ENCODE measurements around the gene PMP22.
A peak's percentile ranks its signal among the peaks of the same experiment; 100 is the strongest.

Gene PMP22

GRCh38 chr17:15264542-15264941, 584 bp downstream of the PMP22 start:
- ATAC-seq (no peak), DNase-seq (ENCODE audit: low spot score in 2 of 2) (no peak)
- Mint-ChIP-seq H3K36me3 (no peaks in the 10 kb centered on the region), H3K9me3 (no peaks in the 10 kb centered on the region), H3K27ac (no peak overlapping the region), H3K4me1 (peaks cover 23% of the 10 kb centered on the region), H3K4me3 (no peak overlapping the region)

- Mint-ChIP-seq H3K4me3 (no peak overlapping the region), H3K4me1 (peaks cover 23% of the 10 kb centered on the region), H3K36me3 (no peaks in the 10 kb centered on the region), H3K27ac (no peak overlapping the region), H3K9me3 (no peaks in the 10 kb centered on the region)
- ATAC-seq = no peak
- no peak for DNase-seq (ENCODE audit: low spot score in 2 of 2)
Measured at GRCh38 chr17:15263680-15264079, 1.4 kb downstream of the PMP22 start.

GRCh38 chr17:15263206-15263579, 1.9 kb downstream of the PMP22 start:
- no peaks in the 10 kb centered on the region for H3K9me3 Mint-ChIP-seq
- no peak overlapping the region for H3K27ac Mint-ChIP-seq
- ATAC-seq (no peak), DNase-seq (ENCODE audit: low spot score in 2 of 2) (no peak)
- H3K4me3 Mint-ChIP-seq = no peak overlapping the region
- H3K36me3 Mint-ChIP-seq = no peaks in the 10 kb centered on the region
- H3K4me1 Mint-ChIP-seq = peaks cover 23% of the 10 kb centered on the region

GRCh38 chr17:15262291-15263205, 2.6 kb downstream of the PMP22 start:
- no peaks in the 10 kb centered on the region for H3K36me3 Mint-ChIP-seq
- peaks cover 25% of the 10 kb centered on the region for H3K4me1 Mint-ChIP-seq
- H3K27ac Mint-ChIP-seq = no peak overlapping the region
- H3K4me3 Mint-ChIP-seq = peak overlapping the region; percentile 14
- no peaks in the 10 kb centered on the region for H3K9me3 Mint-ChIP-seq
- peak in 1 of 2 donors; percentile 51 for DNase-seq (ENCODE audit: low spot score in 2 of 2)
- no peak for ATAC-seq

- ATAC-seq (no peak), DNase-seq (ENCODE audit: low spot score in 2 of 2) (no peak)
- H3K4me3 Mint-ChIP-seq = peak overlapping the region; percentile 70
- H3K9me3 Mint-ChIP-seq = no peaks in the 10 kb centered on the region
- H3K27ac Mint-ChIP-seq = no peak overlapping the region
- H3K36me3 Mint-ChIP-seq = no peaks in the 10 kb centered on the region
- H3K4me1 Mint-ChIP-seq = peaks cover 31% of the 10 kb centered on the region
Measured at GRCh38 chr17:15261802-15262290, 3.3 kb downstream of the PMP22 start.

- Mint-ChIP-seq H3K9me3 (no peaks in the 10 kb centered on the region), H3K4me1 (peaks cover 31% of the 10 kb centered on the region), H3K27ac (no peak overlapping the region), H3K4me3 (peak overlapping the region; percentile 70), H3K36me3 (no peaks in the 10 kb centered on the region)
- DNase-seq (ENCODE audit: low spot score in 2 of 2) = no peak
- peak; percentile 9 for ATAC-seq
Measured at GRCh38 chr17:15261258-15261801, 3.8 kb downstream of the PMP22 start.

GRCh38 chr17:15260376-15261257, 4.5 kb downstream of the PMP22 start:
- no peak overlapping the region for H3K27ac Mint-ChIP-seq
- DNase-seq (ENCODE audit: low spot score in 2 of 2) (peak; percentile 67 to 80), ATAC-seq (peak; percentile 84)
- H3K36me3 Mint-ChIP-seq = no peaks in the 10 kb centered on the region
- H3K4me1 Mint-ChIP-seq = peaks cover 31% of the 10 kb centered on the region
- H3K4me3 Mint-ChIP-seq = peak overlapping the region; percentile 70
- H3K9me3 Mint-ChIP-seq = no peaks in the 10 kb centered on the region

GRCh38 chr17:15257796-15258512, 7.2 kb downstream of the PMP22 start:
- ATAC-seq (no peak), DNase-seq (ENCODE audit: low spot score in 2 of 2) (no peak)
- H3K9me3 Mint-ChIP-seq = no peaks in the 10 kb centered on the region

GRCh38 chr17:15257258-15257788, 7.8 kb downstream of the PMP22 start:
- DNase-seq (ENCODE audit: low spot score in 2 of 2) (peak; percentile 47 to 78), ATAC-seq (peak; percentile 76)
- no peaks in the 10 kb centered on the region for H3K36me3 Mint-ChIP-seq
- peaks cover 29% of the 10 kb centered on the region for H3K4me1 Mint-ChIP-seq
- H3K4me3 Mint-ChIP-seq = no peak overlapping the region
- no peak overlapping the region for H3K27ac Mint-ChIP-seq
- no peaks in the 10 kb centered on the region for H3K9me3 Mint-ChIP-seq

More at GRCh38 chr17:15257796-15258512, 7.2 kb downstream of the PMP22 start:
- no peak overlapping the region for H3K27ac Mint-ChIP-seq
- H3K4me1 Mint-ChIP-seq = peaks cover 31% of the 10 kb centered on the region
- no peaks in the 10 kb centered on the region for H3K36me3 Mint-ChIP-seq
- H3K4me3 Mint-ChIP-seq = no peak overlapping the region

- Mint-ChIP-seq H3K27ac (no peak overlapping the region), H3K9me3 (no peaks in the 10 kb centered on the region), H3K4me3 (no peak overlapping the region), H3K4me1 (peaks cover 23% of the 10 kb centered on the region), H3K36me3 (no peaks in the 10 kb centered on the region)
- ATAC-seq (no peak), DNase-seq (ENCODE audit: low spot score in 2 of 2) (no peak)
Measured at GRCh38 chr17:15256689-15257088, 8.4 kb downstream of the PMP22 start.

GRCh38 chr17:15255713-15256454, 9.2 kb downstream of the PMP22 start:
- Mint-ChIP-seq H3K36me3 (no peaks in the 10 kb centered on the region), H3K27ac (no peak overlapping the region), H3K4me1 (peaks cover 15% of the 10 kb centered on the region), H3K9me3 (no peaks in the 10 kb centered on the region), H3K4me3 (no peak overlapping the region)
- no peak for DNase-seq (ENCODE audit: low spot score in 2 of 2)
- ATAC-seq = no peak

GRCh38 chr17:15250135-15250860, 14.8 kb downstream of the PMP22 start:
- no peak overlapping the region for H3K27ac Mint-ChIP-seq
- H3K36me3 Mint-ChIP-seq = no peaks in the 10 kb centered on the region
- peaks cover 6% of the 10 kb centered on the region for H3K4me1 Mint-ChIP-seq

GRCh38 chr17:15249487-15249886, 15.6 kb downstream of the PMP22 start:
- Mint-ChIP-seq H3K4me3 (no peak overlapping the region), H3K9me3 (no peaks in the 10 kb centered on the region), H3K36me3 (no peaks in the 10 kb centered on the region), H3K4me1 (peaks cover 6% of the 10 kb centered on the region), H3K27ac (no peak overlapping the region)
- DNase-seq (ENCODE audit: low spot score in 2 of 2) (no peak), ATAC-seq (no peak)

More at GRCh38 chr17:15250135-15250860, 14.8 kb downstream of the PMP22 start:
- Mint-ChIP-seq H3K9me3 (no peaks in the 10 kb centered on the region), H3K4me3 (no peak overlapping the region)
- ATAC-seq (no peak), DNase-seq (ENCODE audit: low spot score in 2 of 2) (no peak)
